Stimulated activated CD8-positive, alpha-beta memory T cell treated with anti-CD3 and anti-CD28 coated beads, Interleukin-7, amount 100 ng/mL, for 1 hour (primary cell): Measurements from ENCODE around the gene USP36.
"Not testable (repeated sequence)": the region's sequence is repeated elsewhere in the genome, so short reads cannot be mapped to it uniquely, and the experiment has no call there.

Experiments used
- DNase-seq, 2 donors: peaks; one replicate each; pipeline ENCODE4 v3.0.0-alpha.2; 2020; ENCODE audit warnings: low read depth in 2 of 2

The USP36 gene

GRCh38 chr17:78872486-78872885, 31.9 kb upstream of the USP36 start:
- DNase-seq, result no peak

- DNase-seq, result no peak
These were observed 30.0 kb upstream of the USP36 start for GRCh38 chr17:78870621-78871020.

GRCh38 chr17:78868391-78868790, 27.8 kb upstream of the USP36 start:
- no peak for DNase-seq

GRCh38 chr17:78867046-78867445, 26.4 kb upstream of the USP36 start:
- not testable (repeated sequence) for DNase-seq

GRCh38 chr17:78865682-78866390, 25.2 kb upstream of the USP36 start:
- peak; percentile 30 to 32 for DNase-seq

GRCh38 chr17:78864117-78864516, 23.5 kb upstream of the USP36 start:
- DNase-seq, result no peak

- DNase-seq, result no peak
These were observed 21.7 kb upstream of the USP36 start for GRCh38 chr17:78862073-78863023.

GRCh38 chr17:78861229-78861628, 20.6 kb upstream of the USP36 start:
- no peak for DNase-seq

GRCh38 chr17:78859051-78859450, 18.4 kb upstream of the USP36 start:
- DNase-seq, result no peak

- no peak for DNase-seq
These were observed 16.7 kb upstream of the USP36 start for GRCh38 chr17:78857266-78857665.

GRCh38 chr17:78855561-78856165, 15.0 kb upstream of the USP36 start:
- no peak for DNase-seq

- DNase-seq, result no peak
These were observed 13.9 kb upstream of the USP36 start for GRCh38 chr17:78854508-78854907.

GRCh38 chr17:78853926-78854394, 13.3 kb upstream of the USP36 start:
- DNase-seq, result no peak

- no peak for DNase-seq
These were observed 12.1 kb upstream of the USP36 start for GRCh38 chr17:78852709-78853121.

GRCh38 chr17:78849026-78849425, 8.4 kb upstream of the USP36 start:
- no peak for DNase-seq

GRCh38 chr17:78847052-78847451, 6.4 kb upstream of the USP36 start:
- DNase-seq, result no peak

GRCh38 chr17:78844301-78845005, 3.8 kb upstream of the USP36 start:
- DNase-seq, result no peak

- peak; percentile 14 to 39 for DNase-seq
These were observed 2.4 kb upstream of the USP36 start for GRCh38 chr17:78842881-78843565.

- peak in 1 of 2 donors; percentile 7 for DNase-seq
These were observed 159 bp downstream of the USP36 start for GRCh38 chr17:78840530-78840779.

GRCh38 chr17:78839762-78840529, 668 bp downstream of the USP36 start:
- no peak for DNase-seq
